B cell (primary cell): Measurements from ENCODE around the gene THRAP3.

Experiments used
- EZH2 ChIP-seq: IDR thresholded peaks from 2 replicates; pipeline ENCODE4 v1.6.1; 2012; ENCODE audit warnings: borderline replicate concordance, low read depth, mild to moderate bottlenecking, moderate library complexity, low read length; ENCODE audit not compliant: insufficient read depth, poor library complexity, severe bottlenecking
- TF ChIP-seq, protein P1 (sequence below): fragments of 200-600 bp; IDR thresholded peaks from one replicate; pipeline ENCODE4 v1.8.0; 2022; ENCODE audit warnings: antibody characterized with exemption, mild to moderate bottlenecking

DNA sequence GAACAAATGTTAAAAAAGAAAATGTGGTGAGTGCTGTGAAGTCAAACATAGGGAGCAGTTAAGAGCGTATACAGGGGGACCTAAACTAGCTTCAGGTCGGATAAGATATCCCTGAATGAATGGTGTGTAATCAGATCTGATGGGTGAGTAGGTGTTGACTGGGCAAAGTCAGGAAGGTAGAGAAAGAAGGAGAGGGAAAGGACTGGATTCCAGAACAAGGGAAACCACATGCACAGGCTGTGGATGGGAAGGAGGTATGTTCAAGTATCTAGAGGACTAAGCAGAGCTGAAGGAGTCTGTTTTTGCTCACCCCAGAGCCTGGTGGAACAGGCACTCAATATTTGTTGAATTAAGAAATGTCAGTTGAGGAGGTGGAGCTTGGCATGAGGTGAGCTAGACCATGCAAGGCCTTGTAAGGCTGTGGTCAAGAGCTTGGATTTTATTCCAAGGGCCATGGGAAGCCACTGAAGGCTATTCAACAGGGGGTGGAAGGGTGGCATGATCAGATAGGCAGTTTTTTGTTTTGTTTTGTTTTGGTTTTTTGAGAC is 40.9 kb upstream of the THRAP3 start:
- TF ChIP-seq, protein P1, sequence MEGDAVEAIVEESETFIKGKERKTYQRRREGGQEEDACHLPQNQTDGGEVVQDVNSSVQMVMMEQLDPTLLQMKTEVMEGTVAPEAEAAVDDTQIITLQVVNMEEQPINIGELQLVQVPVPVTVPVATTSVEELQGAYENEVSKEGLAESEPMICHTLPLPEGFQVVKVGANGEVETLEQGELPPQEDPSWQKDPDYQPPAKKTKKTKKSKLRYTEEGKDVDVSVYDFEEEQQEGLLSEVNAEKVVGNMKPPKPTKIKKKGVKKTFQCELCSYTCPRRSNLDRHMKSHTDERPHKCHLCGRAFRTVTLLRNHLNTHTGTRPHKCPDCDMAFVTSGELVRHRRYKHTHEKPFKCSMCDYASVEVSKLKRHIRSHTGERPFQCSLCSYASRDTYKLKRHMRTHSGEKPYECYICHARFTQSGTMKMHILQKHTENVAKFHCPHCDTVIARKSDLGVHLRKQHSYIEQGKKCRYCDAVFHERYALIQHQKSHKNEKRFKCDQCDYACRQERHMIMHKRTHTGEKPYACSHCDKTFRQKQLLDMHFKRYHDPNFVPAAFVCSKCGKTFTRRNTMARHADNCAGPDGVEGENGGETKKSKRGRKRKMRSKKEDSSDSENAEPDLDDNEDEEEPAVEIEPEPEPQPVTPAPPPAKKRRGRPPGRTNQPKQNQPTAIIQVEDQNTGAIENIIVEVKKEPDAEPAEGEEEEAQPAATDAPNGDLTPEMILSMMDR: no peak
- TF ChIP-seq EZH2: no peak
